Trophoblast cell (in vitro differentiated cells and primary cell): ENCODE results near the gene PKLR.

ENCODE experiments used
- DNase-seq, 2 donors: peaks; one replicate each; pipeline ENCODE4 v3.0.0-alpha.2; 2016
- H2AFZ ChIP-seq: 2 replicates; pipeline ENCODE4 v1.6.1; 2013; ENCODE audit warnings: low read length, moderate library complexity, mild to moderate bottlenecking; ENCODE audit not compliant: insufficient read depth, poor library complexity
- H2AK5ac ChIP-seq: 2 replicates; pipeline ENCODE4 v1.6.1; 2013; ENCODE audit warnings: mild to moderate bottlenecking, low read length
- H2BK120ac ChIP-seq: 2 replicates; pipeline ENCODE4 v1.6.1; 2013; ENCODE audit warnings: low read length, mild to moderate bottlenecking, moderate library complexity; ENCODE audit not compliant: insufficient read depth, poor library complexity
- H2BK12ac ChIP-seq: 2 replicates; pipeline ENCODE4 v1.6.1; 2013; ENCODE audit warnings: mild to moderate bottlenecking, low read length, moderate library complexity
- H2BK5ac ChIP-seq: 2 replicates; pipeline ENCODE4 v1.6.1; 2013; ENCODE audit warnings: low read length, low read depth, moderate library complexity, mild to moderate bottlenecking; ENCODE audit not compliant: poor library complexity
- H3K14ac ChIP-seq: 2 replicates; pipeline ENCODE4 v1.6.1; 2013; ENCODE audit warnings: mild to moderate bottlenecking, low read length
- H3K18ac ChIP-seq: 2 replicates; pipeline ENCODE4 v1.6.1; 2013; ENCODE audit warnings: mild to moderate bottlenecking, low read length
- H3K23ac ChIP-seq: 2 replicates; pipeline ENCODE4 v1.6.1; 2013; ENCODE audit warnings: low read length
- H3K27ac ChIP-seq: 2 replicates; pipeline ENCODE4 v1.5.1; 2013; ENCODE audit warnings: low read depth, mild to moderate bottlenecking, inconsistent platforms, low read length, moderate library complexity
- H3K27me3 ChIP-seq: 2 replicates; pipeline ENCODE4 v1.6.1; 2013; ENCODE audit warnings: inconsistent platforms, mild to moderate bottlenecking, low read length, moderate library complexity; ENCODE audit not compliant: insufficient read depth
- H3K36me3 ChIP-seq, 2 experiments: 1 replicate in 1 of 2; 2 replicates in 1 of 2; pipeline ENCODE4 v1.6.1; 2013; ENCODE audit warnings: low read length in 2 of 2, mild to moderate bottlenecking in 2 of 2, moderate library complexity in 1 of 2; ENCODE audit not compliant: insufficient read depth in 2 of 2, control insufficient read depth in 1 of 2
- H3K4ac ChIP-seq: 2 replicates; pipeline ENCODE4 v1.6.1; 2013; ENCODE audit warnings: low read depth, mild to moderate bottlenecking, low read length, moderate library complexity
- H3K4me1 ChIP-seq, 2 experiments: 1 replicate in 1 of 2; 2 replicates in 1 of 2; pipeline ENCODE4 v1.6.1; 2013; ENCODE audit warnings: low read length in 2 of 2, mild to moderate bottlenecking in 2 of 2, moderate library complexity in 1 of 2; ENCODE audit not compliant: insufficient read depth in 2 of 2, control insufficient read depth in 1 of 2
- H3K4me2 ChIP-seq: 2 replicates; pipeline ENCODE4 v1.6.1; 2013; ENCODE audit warnings: inconsistent platforms, mild to moderate bottlenecking, low read length, moderate library complexity
- H3K4me3 ChIP-seq: 2 replicates; pipeline ENCODE4 v1.5.1; 2013; ENCODE audit warnings: mild to moderate bottlenecking, low read depth, low read length, inconsistent platforms
- H3K79me1 ChIP-seq: one replicate; pipeline ENCODE4 v1.6.1; 2013; ENCODE audit warnings: low read length
- H3K79me2 ChIP-seq: 2 replicates; pipeline ENCODE4 v1.6.1; 2013; ENCODE audit warnings: low read length, mild to moderate bottlenecking; ENCODE audit not compliant: control insufficient read depth, insufficient read depth, poor library complexity
- H3K9ac ChIP-seq: 2 replicates; pipeline ENCODE4 v1.6.1; 2013; ENCODE audit warnings: mild to moderate bottlenecking, low read length
- H3K9me3 ChIP-seq: 2 replicates; pipeline ENCODE4 v1.6.1; 2013; ENCODE audit warnings: low read depth, mild to moderate bottlenecking, control low read depth, inconsistent platforms, low read length; ENCODE audit not compliant: insufficient read depth
- H4K12ac ChIP-seq: 2 replicates; pipeline ENCODE4 v1.6.1; 2013; ENCODE audit warnings: low read depth, mild to moderate bottlenecking, low read length, moderate library complexity
- H4K8ac ChIP-seq: 2 replicates; pipeline ENCODE4 v1.6.1; 2013; ENCODE audit warnings: low read depth, mild to moderate bottlenecking, low read length, moderate library complexity
- H4K91ac ChIP-seq: one replicate; pipeline ENCODE4 v1.6.1; 2013; ENCODE audit warnings: low read depth, mild to moderate bottlenecking, low read length, moderate library complexity
- WGBS: extraction: QIAGEN DNeasy Blood & Tissue Kit; methylation state at CpG from one replicate; pipeline ENCODE4 v1.1.7; 2013; ENCODE audit warnings: missing lambda C conversion rate; ENCODE audit not compliant: insufficient read length, insufficient coverage; ENCODE audit errors: extremely low coverage; 5-methylcytosine and 5-hydroxymethylcytosine counted together

Gene PKLR

GRCh38 chr1:155272466-155273342 is 28.5 kb downstream of the PKLR start:
- peak overlapping the region; percentile 70 for H2BK5ac ChIP-seq
- peak overlapping the region; percentile 59 for H4K12ac ChIP-seq
- H3K27me3 ChIP-seq, result no peaks in the 10 kb centered on the region
- H3K23ac ChIP-seq, result peak overlapping the region; percentile 52
- H3K4me3 ChIP-seq, result peak overlapping the region; percentile 89
- H2BK120ac ChIP-seq, result peak overlapping the region; percentile 67
- peaks cover 24 to 31% of the 10 kb centered on the region in 2 experiments for H3K36me3 ChIP-seq
- H2BK12ac ChIP-seq, result no peak overlapping the region
- DNase-seq, result peak; percentile 38 to 68
- peak overlapping the region; percentile 90 for H3K4me2 ChIP-seq
- H3K4ac ChIP-seq, result peak overlapping the region; percentile 89
- peak overlapping the region; percentile 70 for H3K18ac ChIP-seq
- H3K27ac ChIP-seq, result peak overlapping the region; percentile 89
- WGBS, result no CpG with 5 or more reads among the region's 44 CpGs
- peaks cover 10% of the 10 kb centered on the region for H3K79me2 ChIP-seq
- peaks cover 13% of the 10 kb centered on the region for H3K79me1 ChIP-seq
- H2AFZ ChIP-seq, result peak overlapping the region; percentile 53
- no peak overlapping the region for H2AK5ac ChIP-seq
- peak overlapping the region; percentile 93 for H3K9ac ChIP-seq
- no peaks in the 10 kb centered on the region for H3K9me3 ChIP-seq
- H3K14ac ChIP-seq, result peak overlapping the region; percentile 87
- peak overlapping the region; percentile 79 for H4K91ac ChIP-seq
- H4K8ac ChIP-seq, result peak overlapping the region; percentile 83
- H3K4me1 ChIP-seq, result peaks cover 7 to 10% of the 10 kb centered on the region in 2 experiments

- Histone ChIP-seq H3K4me3 (no peak overlapping the region), H3K9ac (no peak overlapping the region), H3K36me3 (peaks cover 40 to 56% of the 10 kb centered on the region in 2 experiments), H3K79me1 (peaks cover 9% of the 10 kb centered on the region), H4K12ac (no peak overlapping the region), H3K23ac (no peak overlapping the region), H3K27ac (no peak overlapping the region), H3K4me2 (no peak overlapping the region), H2AFZ (no peak overlapping the region), H2AK5ac (no peak overlapping the region), H2BK12ac (no peak overlapping the region), H3K4ac (no peak overlapping the region), H2BK120ac (no peak overlapping the region), H3K9me3 (no peaks in the 10 kb centered on the region), H3K79me2 (peaks cover 7% of the 10 kb centered on the region), H3K4me1 (peaks cover 5 to 6% of the 10 kb centered on the region in 2 experiments), H4K8ac (no peak overlapping the region), H3K18ac (no peak overlapping the region), H4K91ac (no peak overlapping the region), H3K14ac (no peak overlapping the region), H2BK5ac (no peak overlapping the region), H3K27me3 (no peaks in the 10 kb centered on the region)
- no peak for DNase-seq
- no CpG with 5 or more reads among the region's 21 CpGs for WGBS
Observed at GRCh38 chr1:155269381-155269780, 31.9 kb downstream of the PKLR start.

GRCh38 chr1:155268630-155269029 is 32.6 kb downstream of the PKLR start:
- no peak overlapping the region for H3K4me2 ChIP-seq
- no peak overlapping the region for H4K8ac ChIP-seq
- peaks cover 45 to 63% of the 10 kb centered on the region in 2 experiments for H3K36me3 ChIP-seq
- H3K4me1 ChIP-seq, result peaks cover 1 to 3% of the 10 kb centered on the region in 2 experiments
- no CpG with 5 or more reads among the region's 21 CpGs for WGBS
- no peak overlapping the region for H2BK12ac ChIP-seq
- no peak overlapping the region for H3K4ac ChIP-seq
- peaks cover 7% of the 10 kb centered on the region for H3K79me2 ChIP-seq
- DNase-seq, result no peak
- no peaks in the 10 kb centered on the region for H3K27me3 ChIP-seq
- H3K27ac ChIP-seq, result no peak overlapping the region
- no peak overlapping the region for H4K91ac ChIP-seq
- H2AK5ac ChIP-seq, result no peak overlapping the region
- H3K79me1 ChIP-seq, result peaks cover 7% of the 10 kb centered on the region
- H3K14ac ChIP-seq, result no peak overlapping the region
- H2BK5ac ChIP-seq, result no peak overlapping the region
- H3K9ac ChIP-seq, result no peak overlapping the region
- H4K12ac ChIP-seq, result no peak overlapping the region
- no peak overlapping the region for H2BK120ac ChIP-seq
- H2AFZ ChIP-seq, result no peak overlapping the region
- H3K23ac ChIP-seq, result no peak overlapping the region
- H3K4me3 ChIP-seq, result no peak overlapping the region
- no peaks in the 10 kb centered on the region for H3K9me3 ChIP-seq
- H3K18ac ChIP-seq, result no peak overlapping the region

- Histone ChIP-seq H3K18ac (no peak overlapping the region), H4K8ac (no peak overlapping the region), H3K4me3 (no peak overlapping the region), H3K79me1 (no peaks in the 10 kb centered on the region), H3K27ac (no peak overlapping the region), H3K79me2 (no peaks in the 10 kb centered on the region), H3K4me2 (no peak overlapping the region), H3K4ac (no peak overlapping the region), H3K14ac (no peak overlapping the region), H3K23ac (no peak overlapping the region), H4K91ac (no peak overlapping the region), H3K9ac (no peak overlapping the region), H3K27me3 (no peaks in the 10 kb centered on the region), H2BK5ac (no peak overlapping the region), H2BK12ac (no peak overlapping the region), H2BK120ac (no peak overlapping the region), H4K12ac (no peak overlapping the region), H2AFZ (no peak overlapping the region), H2AK5ac (no peak overlapping the region), H3K4me1 (peaks cover 0 to under 1% of the 10 kb centered on the region in 2 experiments), H3K9me3 (no peaks in the 10 kb centered on the region), H3K36me3 (peaks cover 51 to 71% of the 10 kb centered on the region in 2 experiments)
- DNase-seq, result no peak
- no CpG with 5 or more reads among the region's 2 CpGs for WGBS
Observed at GRCh38 chr1:155267373-155267772, 33.9 kb downstream of the PKLR start.
